ENCODE results near the gene SFXN5. TPM values are rescaled to one million over a fixed set of nuclear protein-coding genes. Genes with fewer than 3 reads are reported as not detected.

Gene SFXN5
- total RNA-seq, 1 donor: 17.0 TPM

DNA sequence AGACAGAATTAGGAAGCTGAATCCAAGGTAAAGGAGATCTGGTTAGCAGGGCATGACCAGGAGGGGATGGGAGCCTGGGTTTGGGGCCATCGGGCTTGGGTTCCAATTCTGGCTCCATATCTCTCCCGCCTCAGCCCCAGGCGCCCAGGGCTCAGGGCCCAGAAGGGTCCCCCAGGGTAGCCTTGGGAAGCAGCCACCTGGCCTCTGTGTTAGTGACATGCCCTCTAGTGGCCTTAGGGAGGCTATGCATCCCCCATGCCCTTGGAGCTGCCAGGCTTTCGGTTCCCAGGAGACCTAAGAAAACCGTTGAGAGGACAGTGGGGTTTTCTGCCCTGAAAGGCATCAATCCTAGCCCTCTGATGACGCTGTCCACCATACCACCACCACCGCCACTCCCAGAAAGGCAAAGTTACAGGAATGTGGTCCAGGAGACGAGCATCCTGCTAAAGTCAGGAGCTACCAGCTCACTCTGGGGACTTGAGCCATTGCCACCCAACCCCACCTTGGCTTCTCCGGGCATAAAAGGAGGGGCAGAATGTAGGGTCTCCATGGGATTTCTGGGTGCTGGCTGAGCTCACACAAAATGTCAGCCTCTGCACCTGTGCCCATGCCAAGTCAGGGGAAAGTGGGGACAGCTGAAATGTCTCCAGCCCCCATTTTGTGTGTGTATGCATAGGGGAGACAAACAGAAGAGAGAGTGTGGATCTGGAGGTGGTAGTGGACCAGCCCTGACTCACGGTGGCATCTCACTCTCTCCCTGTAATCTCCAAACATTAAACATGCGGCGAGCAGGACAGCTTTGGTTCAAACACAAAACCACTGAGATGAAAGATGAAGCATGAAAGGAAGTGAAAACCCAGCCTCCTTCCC is 97.7 kb downstream of the SFXN5 start:
- Histone ChIP-seq H4K20me1 (ENCODE audit: insufficient read depth, low read length) (peaks cover 5% of the 10 kb centered on the region), H3K4me2 (ENCODE audit: insufficient read depth, low read length) (no peak overlapping the region), H3K36me3 (ENCODE audit: insufficient read depth, low read length) (no peaks in the 10 kb centered on the region), H3K4me3 (ENCODE audit: insufficient read depth, low read length) (no peak overlapping the region), H3K9me3 (ENCODE audit: low read depth, low read length) (no peaks in the 10 kb centered on the region), H2AFZ (ENCODE audit: low read length) (no peak overlapping the region), H3K27me3 (ENCODE audit: insufficient read depth, low read length) (no peaks in the 10 kb centered on the region), H3K79me2 (ENCODE audit: insufficient read depth, low read length) (no peaks in the 10 kb centered on the region), H3K4me1 (ENCODE audit: insufficient read depth, low read length) (no peaks in the 10 kb centered on the region), H3K27ac (ENCODE audit: low read depth, low read length) (no peak overlapping the region)
- DNase-seq (ENCODE audit: insufficient read length, low spot score, missing footprints): peak; percentile 96
- TF ChIP-seq, protein P1, sequence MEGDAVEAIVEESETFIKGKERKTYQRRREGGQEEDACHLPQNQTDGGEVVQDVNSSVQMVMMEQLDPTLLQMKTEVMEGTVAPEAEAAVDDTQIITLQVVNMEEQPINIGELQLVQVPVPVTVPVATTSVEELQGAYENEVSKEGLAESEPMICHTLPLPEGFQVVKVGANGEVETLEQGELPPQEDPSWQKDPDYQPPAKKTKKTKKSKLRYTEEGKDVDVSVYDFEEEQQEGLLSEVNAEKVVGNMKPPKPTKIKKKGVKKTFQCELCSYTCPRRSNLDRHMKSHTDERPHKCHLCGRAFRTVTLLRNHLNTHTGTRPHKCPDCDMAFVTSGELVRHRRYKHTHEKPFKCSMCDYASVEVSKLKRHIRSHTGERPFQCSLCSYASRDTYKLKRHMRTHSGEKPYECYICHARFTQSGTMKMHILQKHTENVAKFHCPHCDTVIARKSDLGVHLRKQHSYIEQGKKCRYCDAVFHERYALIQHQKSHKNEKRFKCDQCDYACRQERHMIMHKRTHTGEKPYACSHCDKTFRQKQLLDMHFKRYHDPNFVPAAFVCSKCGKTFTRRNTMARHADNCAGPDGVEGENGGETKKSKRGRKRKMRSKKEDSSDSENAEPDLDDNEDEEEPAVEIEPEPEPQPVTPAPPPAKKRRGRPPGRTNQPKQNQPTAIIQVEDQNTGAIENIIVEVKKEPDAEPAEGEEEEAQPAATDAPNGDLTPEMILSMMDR (IDR thresholded peaks at IDR 0.05; ENCODE audit: extremely low read depth, low read depth, low read length): peak; percentile 88

- no peak overlapping the region for H2AFZ ChIP-seq (ENCODE audit: low read length)
Measured at GRCh38 chr2:72973137-72973535, 98.4 kb downstream of the SFXN5 start.

GRCh38 chr2:72972352-72973136 is 99.0 kb downstream of the SFXN5 start:
- H4K20me1 ChIP-seq (ENCODE audit: insufficient read depth, low read length): peaks cover 5% of the 10 kb centered on the region
- peak; percentile 72 for DNase-seq (ENCODE audit: insufficient read length, low spot score, missing footprints)
- TF ChIP-seq, protein P1 (IDR thresholded peaks at IDR 0.05; ENCODE audit: extremely low read depth, low read depth, low read length): no peak

More at GRCh38 chr2:72973137-72973535, 98.4 kb downstream of the SFXN5 start:
- no peaks in the 10 kb centered on the region for H3K27me3 ChIP-seq (ENCODE audit: insufficient read depth, low read length)
- H3K4me2 ChIP-seq (ENCODE audit: insufficient read depth, low read length): no peak overlapping the region
- no peaks in the 10 kb centered on the region for H3K79me2 ChIP-seq (ENCODE audit: insufficient read depth, low read length)
- TF ChIP-seq, protein P1 (IDR thresholded peaks at IDR 0.05; ENCODE audit: extremely low read depth, low read depth, low read length): no peak
- no peak overlapping the region for H3K27ac ChIP-seq (ENCODE audit: low read depth, low read length)
- H3K4me3 ChIP-seq (ENCODE audit: insufficient read depth, low read length): no peak overlapping the region
- H3K36me3 ChIP-seq (ENCODE audit: insufficient read depth, low read length): no peaks in the 10 kb centered on the region
- no peaks in the 10 kb centered on the region for H3K4me1 ChIP-seq (ENCODE audit: insufficient read depth, low read length)
- DNase-seq (ENCODE audit: insufficient read length, low spot score, missing footprints): no peak
- no peaks in the 10 kb centered on the region for H3K9me3 ChIP-seq (ENCODE audit: low read depth, low read length)
- peaks cover 5% of the 10 kb centered on the region for H4K20me1 ChIP-seq (ENCODE audit: insufficient read depth, low read length)

DNA sequence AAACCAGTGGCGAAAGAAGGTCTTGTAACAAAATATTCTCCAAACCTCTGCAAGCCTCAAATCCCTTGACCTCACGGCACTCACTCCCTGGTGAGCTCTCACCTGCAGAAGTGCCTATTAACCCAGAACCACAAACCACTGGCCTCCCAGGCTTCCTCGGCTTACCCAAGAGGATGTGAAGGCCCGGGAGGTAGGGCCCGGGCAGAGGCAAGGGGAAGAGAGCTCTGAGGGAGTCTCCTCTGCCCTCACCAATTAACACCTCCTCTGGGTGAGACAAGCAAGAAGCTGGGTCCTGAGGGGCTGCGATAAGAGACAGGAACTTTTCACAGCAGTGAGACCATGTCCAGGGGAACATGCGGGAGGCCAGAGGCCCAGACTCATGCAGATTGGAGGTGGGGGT is 100.5 kb downstream of the SFXN5 start:
- no peaks in the 10 kb centered on the region for H3K36me3 ChIP-seq (ENCODE audit: insufficient read depth, low read length)
- DNase-seq (ENCODE audit: insufficient read length, low spot score, missing footprints): peak; percentile 69
- peaks cover 5% of the 10 kb centered on the region for H4K20me1 ChIP-seq (ENCODE audit: insufficient read depth, low read length)
- TF ChIP-seq, protein P1 (IDR thresholded peaks at IDR 0.05; ENCODE audit: extremely low read depth, low read depth, low read length): no peak
- no peaks in the 10 kb centered on the region for H3K9me3 ChIP-seq (ENCODE audit: low read depth, low read length)
- H3K27me3 ChIP-seq (ENCODE audit: insufficient read depth, low read length): no peaks in the 10 kb centered on the region
- no peak overlapping the region for H3K27ac ChIP-seq (ENCODE audit: low read depth, low read length)
- no peak overlapping the region for H3K4me2 ChIP-seq (ENCODE audit: insufficient read depth, low read length)
- H3K79me2 ChIP-seq (ENCODE audit: insufficient read depth, low read length): no peaks in the 10 kb centered on the region
- H2AFZ ChIP-seq (ENCODE audit: low read length): no peak overlapping the region
- H3K4me1 ChIP-seq (ENCODE audit: insufficient read depth, low read length): no peaks in the 10 kb centered on the region
- no peak overlapping the region for H3K4me3 ChIP-seq (ENCODE audit: insufficient read depth, low read length)

More at GRCh38 chr2:72972352-72973136, 99.0 kb downstream of the SFXN5 start:
- Histone ChIP-seq H2AFZ (ENCODE audit: low read length) (no peak overlapping the region), H3K27me3 (ENCODE audit: insufficient read depth, low read length) (no peaks in the 10 kb centered on the region), H3K4me1 (ENCODE audit: insufficient read depth, low read length) (no peaks in the 10 kb centered on the region), H3K36me3 (ENCODE audit: insufficient read depth, low read length) (no peaks in the 10 kb centered on the region), H3K4me3 (ENCODE audit: insufficient read depth, low read length) (no peak overlapping the region), H3K9me3 (ENCODE audit: low read depth, low read length) (no peaks in the 10 kb centered on the region), H3K79me2 (ENCODE audit: insufficient read depth, low read length) (no peaks in the 10 kb centered on the region), H3K27ac (ENCODE audit: low read depth, low read length) (no peak overlapping the region), H3K4me2 (ENCODE audit: insufficient read depth, low read length) (no peak overlapping the region)
